ENCODE results near the gene NAA80.

The NAA80 gene

DNA sequence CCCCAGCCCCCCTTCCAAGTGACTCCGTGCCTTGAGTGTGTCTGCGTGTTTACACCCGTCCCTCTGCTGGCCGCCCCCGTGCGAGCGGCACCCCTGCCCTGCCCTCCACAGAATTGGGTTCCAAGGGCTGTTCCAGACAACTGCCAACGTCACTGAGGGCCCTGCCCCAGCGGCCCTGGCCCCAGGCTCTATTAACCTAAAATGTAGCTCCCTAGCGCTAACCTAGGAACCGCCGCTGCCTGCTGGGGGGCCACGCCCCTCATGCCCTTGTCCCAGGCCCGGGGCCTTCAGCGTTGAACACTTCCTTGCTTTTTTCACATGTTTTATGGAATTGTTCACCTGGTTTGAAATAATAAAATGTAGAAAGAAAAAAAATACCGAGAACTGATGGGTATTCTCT lies 40.2 kb downstream of the NAA80 start:
- H3K4me3 ChIP-seq (ENCODE audit: low read depth, low read length): no peak overlapping the region
- TF ChIP-seq, protein P1, sequence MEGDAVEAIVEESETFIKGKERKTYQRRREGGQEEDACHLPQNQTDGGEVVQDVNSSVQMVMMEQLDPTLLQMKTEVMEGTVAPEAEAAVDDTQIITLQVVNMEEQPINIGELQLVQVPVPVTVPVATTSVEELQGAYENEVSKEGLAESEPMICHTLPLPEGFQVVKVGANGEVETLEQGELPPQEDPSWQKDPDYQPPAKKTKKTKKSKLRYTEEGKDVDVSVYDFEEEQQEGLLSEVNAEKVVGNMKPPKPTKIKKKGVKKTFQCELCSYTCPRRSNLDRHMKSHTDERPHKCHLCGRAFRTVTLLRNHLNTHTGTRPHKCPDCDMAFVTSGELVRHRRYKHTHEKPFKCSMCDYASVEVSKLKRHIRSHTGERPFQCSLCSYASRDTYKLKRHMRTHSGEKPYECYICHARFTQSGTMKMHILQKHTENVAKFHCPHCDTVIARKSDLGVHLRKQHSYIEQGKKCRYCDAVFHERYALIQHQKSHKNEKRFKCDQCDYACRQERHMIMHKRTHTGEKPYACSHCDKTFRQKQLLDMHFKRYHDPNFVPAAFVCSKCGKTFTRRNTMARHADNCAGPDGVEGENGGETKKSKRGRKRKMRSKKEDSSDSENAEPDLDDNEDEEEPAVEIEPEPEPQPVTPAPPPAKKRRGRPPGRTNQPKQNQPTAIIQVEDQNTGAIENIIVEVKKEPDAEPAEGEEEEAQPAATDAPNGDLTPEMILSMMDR (IDR thresholded peaks at IDR 0.05; ENCODE audit: borderline replicate concordance, insufficient read depth, low read depth, low read length): no peak

DNA sequence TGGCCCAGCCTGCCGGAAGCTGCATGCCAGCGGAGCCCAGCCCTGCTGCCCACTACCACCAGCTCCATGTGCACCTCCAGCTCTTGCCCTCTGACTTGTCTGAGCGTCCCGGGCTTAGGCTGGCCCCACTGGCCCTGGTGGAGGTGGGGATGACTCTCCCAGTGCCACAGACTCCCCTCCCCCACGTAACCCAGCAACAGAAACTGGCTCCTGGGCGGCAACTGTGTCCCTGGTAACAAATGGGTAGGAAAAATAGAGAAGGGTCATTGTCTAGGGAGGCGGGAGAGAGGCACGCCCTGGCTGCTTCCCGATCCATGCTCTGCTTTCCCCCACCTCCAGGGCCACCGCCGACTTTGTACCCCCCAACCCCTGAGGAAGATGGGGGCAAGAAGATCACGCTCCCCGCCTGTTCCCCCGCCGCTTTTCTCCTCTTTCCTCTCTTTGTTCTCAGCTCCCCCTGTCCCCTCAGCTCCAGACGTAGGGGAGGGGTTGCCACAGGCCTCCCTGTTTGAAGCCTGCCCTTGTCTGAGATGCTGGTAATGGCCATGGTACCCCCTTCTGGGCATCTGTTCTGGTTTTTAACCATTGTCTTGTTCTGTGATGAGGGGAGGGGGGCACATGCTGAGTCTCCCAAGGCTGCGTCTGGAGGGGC lies 41.0 kb downstream of the NAA80 start:
- no peak overlapping the region for H3K4me3 ChIP-seq (ENCODE audit: low read depth, low read length)
- TF ChIP-seq, protein P1 (IDR thresholded peaks at IDR 0.05; ENCODE audit: borderline replicate concordance, insufficient read depth, low read depth, low read length): no peak

DNA sequence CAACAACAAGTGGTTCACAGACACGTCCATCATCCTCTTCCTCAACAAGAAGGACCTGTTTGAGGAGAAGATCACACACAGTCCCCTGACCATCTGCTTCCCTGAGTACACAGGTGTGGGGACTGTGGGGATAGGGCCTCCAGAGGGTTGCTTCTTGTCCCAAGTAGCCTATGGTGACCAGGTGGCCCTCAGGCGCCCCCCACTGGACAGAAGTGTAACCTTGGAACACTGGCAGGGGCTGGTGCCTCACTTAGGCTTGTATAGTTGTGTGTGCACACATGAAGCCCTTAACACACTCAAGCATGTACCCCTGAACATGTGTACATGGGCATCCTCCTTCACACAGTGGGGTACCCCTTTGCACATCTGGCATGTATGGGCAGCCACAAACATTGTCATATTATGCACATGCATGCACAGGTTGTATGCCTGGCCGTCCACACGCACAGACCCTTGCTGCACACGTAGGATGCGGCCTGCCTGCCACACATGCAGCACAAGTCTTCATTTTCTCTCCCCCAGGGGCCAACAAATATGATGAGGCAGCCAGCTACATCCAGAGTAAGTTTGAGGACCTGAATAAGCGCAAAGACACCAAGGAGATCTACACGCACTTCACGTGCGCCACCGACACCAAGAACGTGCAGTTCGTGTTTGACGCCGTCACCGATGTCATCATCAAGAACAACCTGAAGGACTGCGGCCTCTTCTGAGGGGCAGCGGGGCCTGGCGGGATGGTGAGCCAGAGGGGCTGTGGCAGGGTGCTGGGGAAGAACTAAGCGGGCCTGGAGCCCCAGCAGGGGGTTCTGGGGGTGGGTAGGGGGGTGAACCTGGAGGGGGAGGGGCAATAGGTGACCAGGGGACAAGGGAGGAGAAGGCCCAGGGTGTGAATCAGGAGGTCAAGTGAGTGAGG lies 42.0 kb downstream of the NAA80 start:
- TF ChIP-seq, protein P1 (IDR thresholded peaks at IDR 0.05; ENCODE audit: borderline replicate concordance, insufficient read depth, low read depth, low read length): peak; percentile 36; the same call in 1 of the 2 replicates

DNA sequence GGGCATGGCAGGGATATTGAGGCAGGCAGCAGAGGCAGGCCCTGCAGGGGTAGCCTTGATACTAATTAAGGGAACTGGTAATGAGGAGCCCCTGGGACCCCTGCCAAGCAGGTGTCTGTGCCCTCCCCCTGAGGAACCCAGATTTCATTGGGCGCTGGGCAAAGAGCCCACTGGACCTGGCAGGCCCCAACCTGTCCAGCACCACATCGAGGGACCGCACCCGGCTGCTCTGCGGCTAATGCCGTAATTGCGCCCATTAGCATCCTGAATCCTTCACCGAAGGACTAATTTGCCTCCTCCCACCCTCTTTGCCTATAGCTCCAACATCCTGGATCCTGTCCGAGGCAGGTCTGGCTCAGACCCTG lies 44.0 kb downstream of the NAA80 start:
- TF ChIP-seq, protein P1 (IDR thresholded peaks at IDR 0.05; ENCODE audit: borderline replicate concordance, insufficient read depth, low read depth, low read length): no peak
- no peak overlapping the region for H3K4me3 ChIP-seq (ENCODE audit: low read depth, low read length)

More for the DNA sequence above, 42.0 kb downstream of the NAA80 start:
- H3K4me3 ChIP-seq (ENCODE audit: low read depth, low read length): no peak overlapping the region

DNA sequence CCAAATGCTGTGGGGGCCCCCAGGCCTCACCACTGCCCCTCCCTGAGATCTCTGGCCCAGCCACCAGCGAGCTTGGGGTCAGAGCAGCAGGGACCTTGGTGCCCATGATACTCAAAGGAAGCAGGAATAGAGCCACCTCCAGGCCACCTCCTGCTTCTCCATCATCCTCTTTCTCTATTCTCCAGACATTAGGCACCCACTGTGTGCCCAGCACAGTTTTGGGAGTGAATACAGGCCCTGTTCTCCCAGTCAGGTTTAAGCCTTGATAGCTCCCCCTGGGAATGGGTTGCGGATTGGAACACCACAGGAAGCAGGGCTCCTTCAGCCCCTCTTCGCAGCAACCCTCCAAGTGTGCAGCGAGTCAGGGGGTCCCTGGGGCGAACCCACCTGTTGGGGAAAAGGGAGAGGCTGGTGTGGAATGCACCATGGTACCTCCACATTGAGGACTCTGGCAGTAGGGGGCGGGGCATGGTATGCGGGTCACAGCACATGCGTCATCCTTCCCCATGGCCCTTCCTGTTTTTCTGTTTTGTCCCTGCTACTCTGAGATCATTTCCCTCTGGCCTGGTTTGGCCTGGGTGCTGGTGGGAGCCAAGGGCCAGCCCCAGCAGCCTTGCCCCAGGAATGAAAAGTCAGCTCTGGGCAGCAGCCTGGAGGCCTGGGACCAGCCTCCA lies 44.5 kb downstream of the NAA80 start:
- no peak overlapping the region for H3K4me3 ChIP-seq (ENCODE audit: low read depth, low read length)
- TF ChIP-seq, protein P1 (IDR thresholded peaks at IDR 0.05; ENCODE audit: borderline replicate concordance, insufficient read depth, low read depth, low read length): no peak

DNA sequence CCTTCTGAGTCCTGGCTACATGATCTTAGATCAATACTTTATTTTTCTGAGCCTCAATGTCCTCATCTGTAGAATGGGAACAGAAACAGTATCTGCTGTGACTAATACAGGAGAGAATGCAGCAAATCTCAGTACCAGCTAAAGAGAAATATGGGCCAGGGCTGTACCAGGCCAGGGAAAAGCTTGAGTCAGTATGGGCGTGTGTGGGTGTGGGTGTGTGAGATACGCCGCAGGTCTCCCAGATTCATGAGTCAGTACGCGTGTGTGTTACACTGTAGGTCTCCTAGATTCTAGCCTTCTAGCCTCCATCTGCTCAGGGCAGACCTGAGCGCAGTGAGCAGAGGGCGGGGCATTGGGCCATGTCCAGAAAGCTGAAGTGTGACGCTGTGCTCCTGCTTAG lies 48.0 kb downstream of the NAA80 start:
- TF ChIP-seq, protein P1 (IDR thresholded peaks at IDR 0.05; ENCODE audit: borderline replicate concordance, insufficient read depth, low read depth, low read length): no peak
- no peak overlapping the region for H3K4me3 ChIP-seq (ENCODE audit: low read depth, low read length)

Data from GM12875 (cell line).